Loucy (cell line): ENCODE results near the gene TBC1D2B.

Experiments
- CTCF ChIP-seq: fragments of 200-600 bp; sonication (generic); conservative IDR thresholded peaks from 2 replicates; pipeline ENCODE4 v1.5.1; 2014; ENCODE audit warnings: mild to moderate bottlenecking, antibody characterized with exemption, low read length
- EZH2phosphoT487 ChIP-seq: fragments of 200-600 bp; IDR thresholded peaks from 2 replicates; pipeline ENCODE4 v1.6.1; 2018; ENCODE audit warnings: antibody characterized with exemption, mild to moderate bottlenecking, moderate library complexity, borderline replicate concordance

GRCh38 chr15:78101423-78102105 lies 24.1 kb upstream of the TBC1D2B start:
- TF ChIP-seq EZH2phosphoT487 = no peak
- TF ChIP-seq CTCF = no peak
